Small intestine (tissue), 7 donors: Measurements from ENCODE around the gene THAP7. TPM values are rescaled to one million over a fixed set of nuclear protein-coding genes. Genes with fewer than 3 reads are reported as not detected.

Source experiments
- DNase-seq, 2 donors: peaks; one replicate each; pipeline versions ENCODE4 v3.0.0 to v3.0.0-alpha.2; 2013
- FAIRE-seq: peaks from 2 replicates; lab custom pipeline; 2012; peaks lifted over from hg19 to GRCh38; lab: Jason Lieb, UNC
- H3K27ac ChIP-seq, 3 donors: one replicate each; pipeline ENCODE4 v1.5.1; 2013; ENCODE audit warnings: low read length in 2 of 3, mild to moderate bottlenecking in 2 of 3, control low read depth in 1 of 3, inconsistent platforms in 1 of 3, low read depth in 1 of 3, moderate library complexity in 1 of 3
- H3K27me3 ChIP-seq, 3 donors: one replicate each; pipeline ENCODE4 v1.6.1; 2013; ENCODE audit warnings: low read length in 3 of 3, inconsistent platforms in 1 of 3; ENCODE audit not compliant: control insufficient read depth in 3 of 3, insufficient read depth in 3 of 3
- H3K36me3 ChIP-seq, 3 donors: one replicate each; pipeline ENCODE4 v1.6.1; 2013; ENCODE audit warnings: low read length in 3 of 3, inconsistent platforms in 1 of 3, low read depth in 1 of 3, mild to moderate bottlenecking in 1 of 3, moderate library complexity in 1 of 3; ENCODE audit not compliant: control insufficient read depth in 3 of 3, insufficient read depth in 2 of 3
- H3K4me1 ChIP-seq, 3 donors: one replicate each; pipeline ENCODE4 v1.6.1; 2013; ENCODE audit warnings: low read length in 2 of 3, inconsistent platforms in 1 of 3, low read depth in 1 of 3, mild to moderate bottlenecking in 1 of 3, moderate library complexity in 1 of 3; ENCODE audit not compliant: control insufficient read depth in 3 of 3, insufficient read depth in 2 of 3
- H3K4me3 ChIP-seq, 3 donors: one replicate each; pipeline ENCODE4 v1.5.1; 2013; ENCODE audit warnings: low read length in 3 of 3, control low read depth in 1 of 3, inconsistent platforms in 1 of 3, low read depth in 1 of 3, mild to moderate bottlenecking in 1 of 3, moderate library complexity in 1 of 3
- H3K9me3 ChIP-seq, 2 donors: one replicate each; pipeline ENCODE4 v1.6.1; 2013; ENCODE audit warnings: low read depth in 1 of 2, low read length in 1 of 2; ENCODE audit not compliant: control insufficient read depth in 2 of 2, insufficient read depth in 1 of 2
- WGBS, 3 donors: extraction: QIAGEN DNeasy Blood & Tissue Kit; methylation state at CpG; one replicate each; pipeline ENCODE4 v1.1.7; 2013; 5-methylcytosine and 5-hydroxymethylcytosine counted together
- polyA plus RNA-seq, 4 donors: library from polyadenylated mRNA; stranded (reverse) in 3 of 4; unstranded in 1 of 4; fragments of 200-250 nt in 3 of 4; fragments of 120-200 nt in 1 of 4; gene quantifications; one replicate each; pipeline versions ENCODE4 v1.2.1 to v1.2.3, GENCODE V29; 2013
- donor health status: healthy with polysubstance abuse.
- donor health status: control.
- donor health status: control.
- donor health status: Bipolar disorder and iron deficiency.
- donor health status: healthy.

The THAP7 gene
- polyA plus RNA-seq, 4 donors, result 27.0 to 43.2 (median 30.8) TPM

GRCh38 chr22:20999350-21000206 lies 2.3 kb downstream of the THAP7 start:
- FAIRE-seq (no peak), DNase-seq (no peak)
- Histone ChIP-seq H3K9me3 (no peaks in the 10 kb centered on the region), H3K27me3 (no peaks in the 10 kb centered on the region), H3K4me1 (peaks cover 5 to 28% (median 7%) of the 10 kb centered on the region in 3 donors), H3K36me3 (peaks cover 0 to 60% (median 0%) of the 10 kb centered on the region in 3 donors), H3K27ac (no peak overlapping the region), H3K4me3 (no peak overlapping the region)
- WGBS, 3 donors, result 91 to 95% (median 92%) methylated on average over 26 to 27 of the region's 27 CpGs

DNA sequence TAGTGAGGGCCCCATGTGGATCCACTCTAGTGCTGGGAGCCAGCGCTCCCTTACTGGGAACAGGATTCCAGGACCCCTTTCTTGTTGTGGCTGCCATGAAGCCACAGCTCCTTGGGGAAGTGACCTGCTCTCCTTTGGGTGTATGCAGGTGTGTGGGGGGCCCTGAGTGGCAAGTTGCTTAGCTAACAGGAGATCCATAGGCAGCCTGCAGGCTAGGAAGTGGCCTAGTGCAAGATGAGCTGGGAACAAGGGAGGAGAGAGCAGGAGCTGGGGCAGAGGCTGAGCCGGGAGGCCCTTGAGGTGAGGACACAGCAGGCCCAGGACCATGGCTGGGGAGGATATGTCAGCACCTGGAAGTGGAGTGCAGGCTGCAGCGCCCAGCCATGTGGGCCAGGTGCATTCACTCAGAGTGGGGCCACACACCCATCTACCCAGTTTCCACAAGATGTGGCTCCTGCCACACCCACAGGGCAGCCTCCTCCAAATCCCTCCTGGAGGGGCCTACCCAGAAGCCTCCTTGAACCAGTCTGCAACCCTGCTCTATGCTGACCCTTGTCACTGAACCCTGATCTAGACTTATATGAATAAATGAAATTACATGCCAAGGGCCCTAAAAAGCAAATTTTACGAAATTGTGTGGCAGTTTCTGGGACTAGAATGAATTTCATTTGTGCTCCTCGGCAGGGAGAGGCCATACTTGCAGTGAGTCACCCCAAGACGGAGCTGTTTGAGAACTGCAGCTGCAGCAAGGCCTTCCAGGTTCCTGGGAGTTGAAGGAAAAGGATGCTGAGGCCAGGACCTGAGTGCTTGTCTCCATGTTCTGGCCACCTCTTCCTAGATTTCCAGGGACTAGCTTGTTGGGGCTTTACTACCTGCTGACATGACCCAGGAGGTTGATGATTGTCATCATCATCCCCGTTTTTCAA lies 3.2 kb downstream of the THAP7 start:
- H3K27me3 ChIP-seq, result no peaks in the 10 kb centered on the region
- FAIRE-seq, result no peak
- no peak for DNase-seq
- 64 to 69% (median 68%) methylated on average over 7 of the region's 7 CpGs for WGBS, 3 donors
- H3K4me3 ChIP-seq, result no peak overlapping the region
- H3K27ac ChIP-seq, result no peak overlapping the region
- H3K9me3 ChIP-seq, result no peaks in the 10 kb centered on the region
- peaks cover 0 to 69% (median 2%) of the 10 kb centered on the region in 3 donors for H3K36me3 ChIP-seq
- H3K4me1 ChIP-seq, result peaks cover 5 to 23% (median 7%) of the 10 kb centered on the region in 3 donors

GRCh38 chr22:20997536-20998257 lies 4.2 kb downstream of the THAP7 start:
- no peak for DNase-seq
- peaks cover 0 to 78% (median 3%) of the 10 kb centered on the region in 3 donors for H3K36me3 ChIP-seq
- no peak for FAIRE-seq

DNA sequence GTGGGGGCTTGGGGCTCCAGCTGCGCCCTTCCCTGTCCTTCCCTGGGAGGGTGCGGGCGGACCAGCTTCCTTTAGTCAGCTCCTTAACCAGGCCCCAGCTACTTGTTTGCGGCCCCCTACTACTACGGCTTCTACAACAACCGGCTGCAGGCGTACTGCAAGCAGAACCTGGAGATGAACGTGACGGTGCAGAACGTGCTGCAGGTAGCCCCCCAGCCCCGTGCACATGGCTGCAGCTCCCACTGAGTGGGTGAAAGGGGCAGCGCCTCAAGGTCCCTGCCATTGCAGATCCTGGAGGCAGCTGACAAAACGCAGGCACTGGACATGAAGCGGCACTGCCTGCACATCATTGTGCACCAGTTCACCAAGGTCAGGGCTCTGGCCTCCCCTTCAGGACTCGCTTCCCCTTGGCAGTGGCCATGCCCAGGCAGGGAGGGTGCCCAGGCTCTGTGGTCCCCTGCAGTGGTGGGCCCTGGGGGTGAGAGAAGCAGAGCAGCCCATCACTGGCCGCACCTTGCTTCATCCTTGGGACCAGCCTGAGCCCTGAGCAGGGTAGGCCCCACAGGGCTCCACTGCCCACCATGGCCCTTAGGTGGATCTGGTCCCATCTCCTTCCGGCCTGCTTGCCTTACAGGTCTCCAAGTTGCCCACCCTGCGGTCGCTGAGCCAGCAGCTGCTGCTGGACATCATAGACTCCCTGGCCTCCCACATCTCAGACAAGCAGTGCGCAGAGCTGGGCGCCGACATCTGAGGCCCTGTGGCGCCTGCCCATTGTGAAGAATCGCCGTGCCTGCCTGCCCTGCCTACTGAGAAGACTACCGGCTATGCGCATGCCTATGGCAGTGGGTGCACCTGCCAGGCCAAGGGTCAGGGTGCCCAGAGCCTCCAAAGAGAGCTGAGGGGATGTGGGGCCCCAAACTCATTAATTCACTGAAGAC lies 5.1 kb downstream of the THAP7 start:
- 88 to 92% (median 90%) methylated on average over 26 to 27 of the region's 27 CpGs for WGBS, 3 donors
- Histone ChIP-seq H3K27me3 (no peaks in the 10 kb centered on the region), H3K4me3 (no peak overlapping the region), H3K36me3 (peaks cover 3 to 87% (median 4%) of the 10 kb centered on the region in 3 donors), H3K4me1 (peaks cover 4 to 14% (median 5%) of the 10 kb centered on the region in 3 donors), H3K27ac (no peak overlapping the region), H3K9me3 (no peaks in the 10 kb centered on the region)
- FAIRE-seq, result no peak
- DNase-seq, result no peak

More at GRCh38 chr22:20997536-20998257, 4.2 kb downstream of the THAP7 start:
- 81 to 85% (median 82%) methylated on average over 12 to 13 of the region's 13 CpGs for WGBS, 3 donors
- Histone ChIP-seq H3K4me3 (no peak overlapping the region), H3K4me1 (peaks cover 4 to 14% (median 5%) of the 10 kb centered on the region in 3 donors), H3K9me3 (no peaks in the 10 kb centered on the region), H3K27ac (no peak overlapping the region), H3K27me3 (no peaks in the 10 kb centered on the region)

DNA sequence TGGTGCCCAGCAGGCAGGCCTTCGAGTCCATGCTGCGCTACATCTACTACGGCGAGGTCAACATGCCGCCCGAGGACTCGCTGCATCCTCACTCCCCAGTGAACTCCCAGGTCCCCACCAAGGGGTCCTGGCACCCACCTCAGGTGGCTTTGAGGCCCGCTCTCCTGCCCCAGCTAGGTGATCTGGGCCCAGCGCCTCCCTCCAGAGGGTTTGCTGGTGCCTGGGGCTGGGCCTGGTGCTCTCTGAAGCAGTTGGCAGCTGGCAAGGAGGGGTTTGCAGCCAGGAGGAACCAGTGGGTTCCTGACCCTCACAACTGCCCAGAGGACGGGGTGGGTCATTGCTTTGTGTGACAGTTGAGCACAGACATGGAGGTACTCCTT lies 5.9 kb downstream of the THAP7 start:
- H3K4me1 ChIP-seq, result peaks cover 4 to 13% (median 5%) of the 10 kb centered on the region in 3 donors
- no peak overlapping the region for H3K4me3 ChIP-seq
- FAIRE-seq (no peak), DNase-seq (no peak)
- no peak overlapping the region for H3K27ac ChIP-seq
- no peaks in the 10 kb centered on the region for H3K27me3 ChIP-seq
- 94 to 97% (median 95%) methylated on average over 9 to 10 of the region's 10 CpGs for WGBS, 3 donors
- H3K9me3 ChIP-seq, result no peaks in the 10 kb centered on the region
- peaks cover 3 to 95% (median 4%) of the 10 kb centered on the region in 3 donors for H3K36me3 ChIP-seq

GRCh38 chr22:20995329-20996030 lies 6.4 kb downstream of the THAP7 start:
- Histone ChIP-seq H3K27me3 (no peaks in the 10 kb centered on the region), H3K36me3 (peaks cover 3 to 99% (median 4%) of the 10 kb centered on the region in 3 donors), H3K27ac (no peak overlapping the region), H3K4me3 (no peak overlapping the region), H3K9me3 (no peaks in the 10 kb centered on the region), H3K4me1 (peaks cover 3 to 8% (median 3%) of the 10 kb centered on the region in 3 donors)
- no peak for FAIRE-seq
- WGBS, 3 donors, result 93 to 96% (median 94%) methylated on average over 20 to 23 of the region's 23 CpGs
- no peak for DNase-seq

DNA sequence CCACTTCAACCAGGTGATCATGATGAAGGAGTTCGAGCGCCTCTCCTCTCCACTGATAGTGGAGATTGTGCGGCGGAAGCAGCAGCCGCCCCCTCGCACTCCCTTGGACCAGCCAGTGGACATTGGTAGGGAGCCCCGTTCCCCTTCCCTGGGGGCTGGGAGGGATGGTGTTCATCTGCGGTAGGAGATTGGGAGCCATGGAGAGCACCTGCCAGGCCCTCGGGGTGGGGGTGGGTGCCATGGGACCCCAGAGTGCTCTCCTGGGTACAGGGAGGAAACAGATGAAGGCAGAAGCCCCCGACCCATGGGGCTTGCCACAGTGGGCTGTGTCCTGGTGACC lies 7.0 kb downstream of the THAP7 start:
- WGBS, 3 donors, result 94 to 99% (median 95%) methylated on average over 9 to 10 of the region's 10 CpGs
- H3K4me3 ChIP-seq, result no peak overlapping the region
- no peaks in the 10 kb centered on the region for H3K9me3 ChIP-seq
- H3K27me3 ChIP-seq, result no peaks in the 10 kb centered on the region
- peaks cover 0 to 2% (median under 1%) of the 10 kb centered on the region in 3 donors for H3K4me1 ChIP-seq
- FAIRE-seq (no peak), DNase-seq (no peak)
- no peak overlapping the region for H3K27ac ChIP-seq
- peaks cover 3 to 99% (median 4%) of the 10 kb centered on the region in 3 donors for H3K36me3 ChIP-seq
